IPS-11a (cell line): ENCODE results near the gene ZNF385C.

Source experiments
- H3K4me3 ChIP-seq: one replicate; pipeline ENCODE4 v1.5.1; 2013; ENCODE audit warnings: low read depth, low read length, control low read depth

Gene ZNF385C

DNA sequence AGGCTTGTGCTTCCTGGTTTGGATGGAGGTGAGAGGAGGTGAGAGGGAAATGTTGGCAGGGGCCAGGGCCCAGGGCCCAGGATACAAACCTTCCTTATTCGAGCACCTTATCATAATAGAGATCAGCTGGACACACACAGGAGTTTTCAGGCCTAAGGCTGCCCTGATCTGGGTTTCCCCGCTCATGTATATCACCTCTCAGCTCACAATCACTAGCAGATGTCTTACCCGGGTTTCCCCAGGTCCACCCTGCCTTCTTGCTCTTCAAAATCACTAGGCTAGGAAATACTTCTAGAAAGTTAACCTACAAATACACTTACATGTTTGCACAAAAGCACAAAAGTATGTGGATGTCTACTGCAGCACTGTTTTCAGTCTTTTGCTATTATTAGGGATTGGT is 28.6 kb upstream of the ZNF385C start:
- H3K4me3 ChIP-seq = no peak overlapping the region

DNA sequence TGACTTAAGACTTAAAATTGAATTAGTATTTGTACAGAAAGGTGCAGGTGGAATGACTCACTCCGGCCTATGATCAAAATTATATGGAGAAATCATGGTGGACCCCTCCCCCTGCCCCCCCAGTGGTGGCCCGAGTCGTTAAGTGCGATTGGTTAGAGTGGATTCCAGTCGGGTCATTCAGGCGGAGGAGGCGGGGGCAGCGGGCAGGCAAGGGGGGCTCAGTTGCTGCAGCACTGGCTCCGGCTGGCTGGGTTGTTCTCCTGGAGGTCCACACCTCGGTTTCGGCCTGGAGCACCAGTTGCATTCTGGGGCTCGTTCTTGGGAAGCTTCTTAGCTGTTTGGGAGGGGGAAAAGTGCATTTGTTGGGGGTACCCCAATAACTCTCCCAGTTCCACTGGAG is 27.3 kb upstream of the ZNF385C start:
- H3K4me3 ChIP-seq = no peak overlapping the region

DNA sequence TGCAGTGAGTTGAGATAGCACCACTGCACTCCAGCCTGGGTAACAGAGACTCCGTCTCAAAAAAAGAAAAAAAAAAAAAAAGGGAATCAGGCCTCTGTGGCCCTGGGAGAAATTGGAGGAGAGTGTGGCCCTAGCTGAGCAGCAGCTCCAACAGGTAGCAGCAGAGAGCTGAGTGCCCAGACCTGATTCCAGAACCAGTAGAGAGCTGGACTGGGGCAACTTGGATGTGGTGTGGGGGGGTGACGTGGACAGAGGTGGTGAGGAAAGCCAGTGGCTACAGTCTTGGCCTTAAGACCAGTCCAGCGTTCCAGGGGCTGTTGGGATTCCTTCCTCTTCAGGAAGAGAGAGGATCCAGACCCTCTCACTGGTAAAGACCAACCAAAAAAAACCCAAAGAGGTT is 26.0 kb upstream of the ZNF385C start:
- H3K4me3 ChIP-seq = no peak overlapping the region

DNA sequence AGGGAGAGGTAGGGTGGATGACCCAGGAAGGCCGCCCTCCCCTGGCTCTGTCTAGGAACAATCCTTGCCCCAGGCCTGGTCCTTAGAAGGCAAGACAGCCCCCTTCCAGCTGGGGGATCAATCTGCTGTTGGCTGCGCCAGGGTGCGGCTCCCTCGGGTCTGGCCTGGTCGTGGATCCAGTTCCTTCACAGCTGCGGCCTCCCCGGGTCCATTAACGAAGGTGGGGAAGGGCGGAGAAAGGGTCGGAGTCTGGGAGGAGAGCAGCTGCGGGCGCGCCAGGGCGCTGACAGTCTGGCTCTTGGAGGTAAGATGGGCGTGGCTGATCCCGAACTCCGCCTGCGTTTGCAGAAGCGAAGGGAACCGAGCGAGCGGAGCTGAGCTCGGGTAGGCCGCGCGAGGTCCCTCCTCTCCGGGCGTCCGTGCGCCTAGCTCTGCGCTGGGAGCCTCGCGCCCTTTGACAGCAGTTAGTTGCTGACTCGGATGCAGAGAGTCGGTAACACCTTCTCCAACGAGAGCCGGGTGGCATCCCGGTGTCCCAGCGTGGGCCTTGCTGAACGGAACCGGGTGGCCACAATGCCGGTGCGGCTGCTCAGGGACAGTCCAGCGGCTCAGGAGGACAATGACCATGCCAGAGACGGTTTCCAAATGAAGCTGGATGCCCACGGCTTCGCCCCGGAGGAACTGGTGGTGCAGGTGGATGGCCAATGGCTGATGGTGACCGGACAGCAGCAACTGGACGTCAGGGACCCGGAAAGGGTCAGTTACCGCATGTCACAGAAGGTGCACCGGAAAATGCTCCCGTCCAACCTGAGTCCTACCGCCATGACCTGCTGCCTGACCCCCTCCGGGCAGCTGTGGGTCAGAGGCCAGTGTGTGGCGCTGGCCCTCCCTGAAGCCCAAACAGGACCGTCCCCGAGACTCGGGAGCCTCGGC is 24.4 kb upstream of the ZNF385C start, which contains the start of gene HSPB9:
Gene HSPB9, plus strand, starts transcription at position 434 of the 933 bp plus-strand sequence. Its CDS starts 47 bp downstream, at position 481.
- no peak within 1 kb of the TSS for H3K4me3 ChIP-seq

DNA sequence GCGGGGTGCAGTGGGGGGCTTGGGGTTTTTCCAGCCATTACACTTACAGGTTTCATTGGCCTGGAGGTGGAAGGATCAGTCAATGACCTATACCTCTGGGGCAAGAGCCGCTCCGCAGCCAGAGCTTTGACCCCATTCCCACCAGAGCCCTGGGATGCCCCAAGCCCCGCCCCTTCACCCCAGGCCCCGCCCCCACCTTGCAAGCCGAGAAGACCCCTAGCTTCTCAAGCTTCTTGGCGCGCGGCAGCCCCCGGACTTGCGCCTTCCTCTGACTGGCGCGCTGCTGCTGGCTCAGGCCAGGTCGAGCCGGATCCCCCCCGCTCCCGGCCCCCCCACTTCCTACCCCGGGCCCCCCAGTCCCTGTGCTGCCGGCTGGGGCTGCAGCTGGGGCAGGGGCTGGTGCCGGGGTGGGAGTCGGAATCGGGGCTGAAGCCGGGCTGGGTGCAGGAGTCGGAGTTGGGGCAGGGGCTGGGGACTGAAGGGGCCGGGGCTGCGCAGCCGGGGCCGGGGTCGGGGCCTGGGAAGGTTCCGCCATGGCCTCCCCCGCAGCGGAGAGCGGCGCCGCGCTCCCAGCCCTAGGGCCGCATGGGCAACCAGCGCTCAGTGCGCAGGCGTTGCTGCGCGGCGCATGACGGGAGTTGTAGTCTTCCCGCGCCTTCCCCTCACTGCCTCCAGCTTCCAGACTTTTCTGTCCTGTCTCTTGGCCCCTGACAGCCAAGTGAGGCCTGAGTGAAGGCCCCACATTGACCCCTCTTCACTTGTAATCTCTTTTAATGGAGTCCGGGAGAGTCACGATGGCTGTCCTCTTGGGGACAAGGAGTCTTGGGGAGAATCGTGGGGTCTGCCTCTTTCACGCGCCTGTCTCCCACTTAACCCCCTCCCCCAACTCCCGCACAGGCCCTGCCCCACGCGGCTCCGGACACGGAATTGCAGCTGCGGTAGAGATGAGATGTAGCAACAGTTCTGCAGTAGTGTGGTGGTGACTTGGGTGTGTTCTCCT is 22.8 kb upstream of the ZNF385C start, which contains the start of gene KAT2A:
Gene KAT2A, minus strand, starts transcription at position 598 of the 1,000 bp plus-strand sequence. Its CDS starts 63 bp downstream, at position 535.
- peak within 1 kb of the TSS; percentile 43 for H3K4me3 ChIP-seq

DNA sequence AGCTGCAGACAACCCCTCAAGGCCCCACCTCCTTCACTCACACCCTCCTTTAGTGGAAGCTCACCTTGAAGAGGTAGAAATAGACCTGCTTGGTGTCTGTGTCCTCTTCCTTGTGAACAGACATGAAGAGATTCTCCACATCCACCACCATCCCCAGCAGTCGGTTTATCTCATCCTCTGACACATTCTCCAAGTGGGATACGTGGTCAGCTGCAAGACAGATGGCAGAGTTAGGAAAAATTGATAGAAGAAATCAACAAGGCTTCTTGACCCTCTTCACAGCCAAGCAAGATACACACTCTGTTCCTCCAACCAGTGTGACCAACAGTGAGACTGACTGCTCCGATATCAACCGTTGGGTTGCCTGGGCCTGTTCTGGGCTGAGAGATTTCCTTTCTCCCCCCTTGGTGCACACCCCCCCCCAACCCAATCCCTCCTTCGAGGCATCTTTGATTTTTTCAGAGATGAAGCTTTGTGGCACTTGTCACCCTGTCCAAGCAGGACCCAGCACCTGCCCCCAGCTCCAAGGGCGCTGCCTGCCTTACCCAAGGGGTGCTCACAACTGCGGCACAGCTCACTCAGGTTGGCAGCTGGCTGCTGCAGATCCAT is 22.0 kb upstream of the ZNF385C start:
- peak overlapping the region; percentile 35 for H3K4me3 ChIP-seq

DNA sequence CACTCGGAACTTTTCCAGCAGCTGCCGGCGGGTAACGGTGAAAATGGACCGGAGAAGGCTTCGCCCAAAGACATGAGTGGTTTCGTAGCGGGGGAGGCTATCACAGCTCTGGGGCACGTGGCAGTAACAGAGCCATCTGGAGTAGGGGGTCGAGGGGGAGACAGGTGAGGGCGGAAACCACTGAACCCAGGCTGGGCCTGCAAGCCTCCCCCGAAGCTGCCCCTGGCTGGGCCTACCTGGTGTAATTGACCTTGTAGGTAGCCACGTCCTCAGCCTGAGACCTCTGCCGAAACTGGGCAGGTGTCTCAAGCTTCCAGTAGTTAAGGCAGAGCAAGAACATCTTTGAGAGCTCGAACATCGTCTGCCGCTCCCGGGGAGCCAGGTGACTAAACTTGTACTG is 21.0 kb upstream of the ZNF385C start:
- H3K4me3 ChIP-seq = no peak overlapping the region

DNA sequence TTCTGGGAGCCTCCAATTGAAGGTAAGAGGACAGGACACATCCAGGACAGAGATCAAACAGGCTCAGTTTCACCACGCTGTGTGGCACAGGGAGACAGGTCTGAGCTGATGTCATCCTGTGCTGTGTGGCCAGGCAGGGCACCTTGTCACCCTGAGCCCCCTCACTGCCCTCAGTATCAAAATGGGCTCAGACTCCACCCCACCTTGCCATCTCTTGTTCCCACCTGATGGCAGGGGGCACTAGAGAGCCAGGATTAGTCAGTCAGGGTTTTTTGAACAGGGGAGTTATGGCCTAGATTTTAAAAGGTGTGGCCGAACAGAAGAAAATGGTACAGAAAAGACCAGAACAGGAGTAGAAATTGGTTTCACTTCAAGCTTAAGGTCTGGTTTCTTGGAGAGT is 20.3 kb upstream of the ZNF385C start:
- no peak overlapping the region for H3K4me3 ChIP-seq

DNA sequence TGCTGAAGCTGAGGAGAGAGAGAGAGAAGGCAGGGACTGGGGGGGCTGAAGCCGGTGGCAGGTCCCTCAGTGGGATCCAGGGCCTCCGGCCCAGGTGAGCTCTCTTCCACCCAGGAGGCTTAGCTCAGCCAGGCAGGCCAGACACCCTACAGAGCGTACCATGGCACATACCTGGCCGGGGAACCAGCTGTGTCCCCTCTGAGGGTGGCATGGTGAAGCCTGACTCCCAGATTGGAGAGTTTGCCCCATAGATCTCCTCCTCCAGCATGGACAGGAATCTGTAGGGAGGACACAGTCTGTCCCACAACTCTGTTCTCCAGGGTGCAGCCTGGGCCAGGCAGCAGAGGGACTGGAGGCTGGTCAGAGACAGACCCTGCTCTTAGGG is 19.8 kb upstream of the ZNF385C start:
- no peak overlapping the region for H3K4me3 ChIP-seq

DNA sequence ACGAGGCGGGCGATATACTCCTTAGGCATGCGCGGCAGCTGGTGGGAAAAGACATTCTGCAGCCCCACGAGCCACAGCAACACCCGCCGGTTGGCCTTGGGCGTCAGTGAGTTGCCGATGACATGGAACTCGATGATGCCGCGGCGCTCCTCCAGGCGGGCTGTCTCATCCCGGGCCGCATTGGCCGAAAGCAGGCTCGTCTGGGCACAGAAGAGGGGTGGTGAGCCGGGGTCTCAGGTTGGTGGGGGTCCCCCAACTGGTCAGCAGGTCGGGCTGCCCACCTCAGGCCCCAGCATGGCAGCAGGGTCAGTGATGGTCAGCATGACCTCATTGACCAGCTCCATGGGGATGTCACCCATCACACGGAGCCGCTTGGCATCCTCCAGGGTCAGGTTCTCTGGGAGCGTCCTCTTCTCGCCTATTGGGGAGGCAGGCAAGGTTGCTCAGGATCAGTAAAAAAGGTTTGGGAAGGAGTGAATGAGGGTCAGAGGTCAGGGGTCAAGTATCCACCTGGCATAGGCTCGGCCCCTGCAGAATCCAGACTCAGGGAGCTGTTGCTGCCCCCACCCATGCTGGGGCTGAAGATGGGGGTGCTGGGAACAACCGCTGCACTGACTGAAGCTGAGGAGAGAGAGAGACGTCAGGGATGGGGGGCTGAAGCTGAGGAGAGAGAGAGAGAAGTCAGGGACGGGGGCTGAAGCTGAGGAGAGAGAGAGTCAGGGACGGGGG is 19.3 kb upstream of the ZNF385C start:
- H3K4me3 ChIP-seq = no peak overlapping the region

DNA sequence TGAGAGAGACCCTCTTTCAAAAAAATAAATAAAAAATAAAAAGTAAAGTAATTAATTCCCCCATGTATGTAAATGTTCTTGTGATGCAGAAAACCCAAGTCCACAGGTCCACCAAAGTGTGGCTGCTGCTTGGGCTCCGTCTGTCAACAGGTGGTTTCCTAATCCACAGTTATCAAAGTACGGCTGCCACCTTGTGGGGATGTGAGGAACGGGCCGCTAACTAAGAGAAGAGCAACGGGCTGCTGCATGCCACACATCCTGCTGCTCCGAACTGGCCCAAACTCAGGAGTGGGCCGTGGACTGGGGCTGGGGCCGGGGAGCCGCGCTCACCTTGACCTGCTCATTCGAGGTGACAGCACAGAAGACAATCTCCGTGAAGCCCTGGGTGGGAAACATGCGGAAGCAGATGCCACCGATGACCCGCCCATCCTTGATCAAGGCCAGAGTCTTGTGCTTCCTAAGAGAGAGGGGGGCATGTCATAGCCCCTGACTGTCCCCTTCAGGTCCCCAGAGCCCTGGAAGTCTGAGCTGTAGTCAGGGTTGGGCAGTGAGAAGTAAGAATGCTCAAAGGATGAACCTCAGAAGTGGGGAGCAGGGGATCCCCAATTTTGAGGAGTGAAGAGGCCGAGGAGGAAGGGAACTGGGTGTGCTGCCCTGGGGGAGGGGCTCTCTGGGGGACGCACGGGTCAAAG is 18.6 kb upstream of the ZNF385C start:
- no peak overlapping the region for H3K4me3 ChIP-seq

DNA sequence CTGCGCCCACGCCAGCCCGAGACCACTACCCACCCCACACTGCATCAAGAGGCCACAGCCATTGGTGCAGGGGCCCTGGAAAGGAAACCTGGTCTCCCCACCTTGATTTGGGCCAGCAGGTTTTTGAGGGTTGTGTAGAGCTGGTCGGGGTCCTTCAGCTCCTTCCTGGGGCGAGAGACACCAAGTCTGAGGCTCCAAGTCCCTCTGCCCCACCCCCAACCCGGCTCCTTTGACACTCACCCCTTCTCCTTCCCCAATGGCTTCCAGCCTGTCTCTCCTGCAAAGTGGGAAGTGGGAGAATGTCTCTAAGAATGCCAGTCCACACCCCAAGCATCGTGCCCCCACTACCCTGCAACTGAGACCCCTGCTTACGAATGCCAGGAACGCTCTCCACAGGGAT is 15.8 kb upstream of the ZNF385C start:
- H3K4me3 ChIP-seq = no peak overlapping the region

DNA sequence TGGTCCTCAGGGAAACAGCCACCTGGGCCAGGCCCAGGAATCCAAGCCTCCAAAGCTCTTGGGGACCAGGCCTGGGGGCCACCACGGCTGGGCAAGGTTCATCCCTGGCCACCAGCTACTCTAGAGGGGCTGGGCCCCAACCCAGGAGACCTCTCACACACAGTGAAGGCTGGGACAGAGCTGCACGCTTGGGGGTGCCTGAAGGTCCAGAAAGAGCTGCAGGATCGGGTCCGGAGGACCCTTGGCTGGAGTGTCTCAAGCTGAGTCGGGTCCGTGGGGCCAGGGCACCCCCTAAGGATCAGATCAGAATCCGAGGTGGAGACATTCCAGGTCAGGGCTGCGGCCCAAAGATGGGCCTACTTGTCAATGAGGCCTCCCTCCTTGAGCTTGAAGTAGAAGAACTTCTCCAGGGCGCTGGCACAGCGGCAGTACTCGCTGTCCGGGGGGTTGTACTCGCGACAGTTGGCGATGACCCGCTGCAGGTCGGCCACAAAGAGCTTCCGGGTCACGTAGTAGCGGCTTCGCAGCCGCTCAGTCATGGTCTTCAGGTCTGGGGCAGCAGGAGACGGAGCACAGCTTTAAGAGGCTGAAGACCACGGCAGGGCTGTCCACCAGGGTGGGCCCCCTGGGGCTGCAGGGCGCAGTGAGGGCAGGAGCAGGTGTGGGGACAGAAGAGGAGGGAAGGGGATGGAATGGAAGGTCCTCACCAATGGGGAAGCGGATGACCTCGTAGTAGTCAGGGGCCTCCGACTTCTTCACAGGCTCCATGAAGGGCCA is 15.2 kb upstream of the ZNF385C start:
- H3K4me3 ChIP-seq = no peak overlapping the region

DNA sequence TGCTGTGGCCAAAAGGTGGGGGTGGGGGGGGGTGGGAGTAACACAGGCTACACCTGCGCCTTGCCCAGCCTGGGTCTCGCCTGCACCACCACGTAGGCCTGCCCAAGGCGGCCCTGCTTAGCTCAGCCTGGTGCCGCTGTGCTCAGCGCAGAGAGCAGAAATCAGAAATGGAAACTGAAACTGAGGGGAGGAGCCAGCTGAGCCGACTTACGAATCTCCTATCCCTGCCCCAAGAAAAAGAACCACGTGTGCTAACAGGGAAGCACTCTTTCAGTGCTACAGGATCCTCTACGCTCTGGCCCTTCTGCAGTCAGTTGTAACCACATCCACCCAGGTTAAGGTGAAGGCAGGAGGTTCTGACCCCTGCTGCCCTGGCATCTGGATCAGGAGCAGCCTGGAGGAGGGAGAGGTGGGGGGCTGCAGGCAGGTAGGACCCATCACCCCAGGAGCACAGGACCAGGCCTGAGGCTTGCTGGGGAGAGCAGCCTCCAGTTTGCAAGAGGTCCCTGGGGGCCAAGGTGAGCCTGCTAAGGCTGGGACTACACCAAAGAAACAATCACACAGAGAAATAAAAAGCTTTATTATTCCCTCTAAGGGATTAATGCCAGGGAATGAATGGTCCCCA is 14.4 kb upstream of the ZNF385C start, which contains the start of gene DHX58:
Gene DHX58, minus strand, starts transcription at position 163 of the 625 bp plus-strand sequence. CDS start 822 bp downstream, outside the sequence.
- H3K4me3 ChIP-seq = no peak within 1 kb of the TSS

DNA sequence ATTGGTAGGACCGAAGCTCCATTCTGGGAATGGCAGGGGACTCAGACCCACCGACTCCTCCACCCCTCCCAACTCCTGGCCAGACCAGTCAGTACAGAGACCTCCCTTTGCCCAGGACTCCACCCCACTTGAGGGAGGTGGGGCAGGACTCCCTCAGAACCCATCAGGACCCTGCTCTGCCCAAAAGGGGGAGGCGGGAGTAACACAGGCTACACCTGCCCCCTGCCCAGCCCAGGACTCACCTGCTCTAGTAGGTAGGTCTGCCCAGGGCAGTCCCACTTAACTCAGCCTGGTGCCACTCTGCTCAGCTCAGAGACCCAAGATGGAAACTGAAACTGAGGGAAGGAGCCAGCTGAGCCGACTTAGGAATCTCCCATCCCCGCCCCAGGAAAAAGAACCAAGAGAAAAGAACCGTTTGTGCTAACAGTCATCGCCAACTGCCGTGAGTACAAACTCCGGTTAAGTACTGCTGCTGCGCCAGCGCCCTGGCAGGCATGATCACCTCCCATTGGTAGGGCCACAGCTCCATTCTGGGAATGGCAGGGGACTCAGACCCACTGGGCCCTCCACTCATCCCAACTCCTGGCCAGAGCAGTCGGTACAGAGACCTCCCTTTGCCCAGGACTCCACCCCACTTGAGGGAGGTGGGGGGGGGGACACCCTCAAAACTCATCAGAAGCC is 13.7 kb upstream of the ZNF385C start:
- H3K4me3 ChIP-seq = no peak overlapping the region

DNA sequence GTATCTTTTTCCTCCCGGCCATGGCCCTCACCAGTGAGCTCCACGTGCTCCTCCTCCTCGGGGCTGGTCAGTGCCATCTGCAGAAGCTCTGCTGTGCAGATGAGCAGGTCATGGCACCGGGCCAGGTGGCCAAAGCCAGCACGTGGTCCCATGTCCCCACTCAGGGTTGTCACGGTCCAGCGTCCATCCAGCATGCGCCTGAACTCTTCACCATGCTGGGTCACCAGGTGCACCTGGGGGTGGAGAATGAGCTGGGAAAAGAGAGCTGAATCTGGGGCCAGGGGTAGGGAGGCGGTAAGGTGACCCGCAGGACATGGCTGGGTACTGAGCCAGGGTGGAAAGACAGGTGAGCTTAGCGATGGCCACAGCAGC is 13.0 kb upstream of the ZNF385C start:
- no peak overlapping the region for H3K4me3 ChIP-seq

DNA sequence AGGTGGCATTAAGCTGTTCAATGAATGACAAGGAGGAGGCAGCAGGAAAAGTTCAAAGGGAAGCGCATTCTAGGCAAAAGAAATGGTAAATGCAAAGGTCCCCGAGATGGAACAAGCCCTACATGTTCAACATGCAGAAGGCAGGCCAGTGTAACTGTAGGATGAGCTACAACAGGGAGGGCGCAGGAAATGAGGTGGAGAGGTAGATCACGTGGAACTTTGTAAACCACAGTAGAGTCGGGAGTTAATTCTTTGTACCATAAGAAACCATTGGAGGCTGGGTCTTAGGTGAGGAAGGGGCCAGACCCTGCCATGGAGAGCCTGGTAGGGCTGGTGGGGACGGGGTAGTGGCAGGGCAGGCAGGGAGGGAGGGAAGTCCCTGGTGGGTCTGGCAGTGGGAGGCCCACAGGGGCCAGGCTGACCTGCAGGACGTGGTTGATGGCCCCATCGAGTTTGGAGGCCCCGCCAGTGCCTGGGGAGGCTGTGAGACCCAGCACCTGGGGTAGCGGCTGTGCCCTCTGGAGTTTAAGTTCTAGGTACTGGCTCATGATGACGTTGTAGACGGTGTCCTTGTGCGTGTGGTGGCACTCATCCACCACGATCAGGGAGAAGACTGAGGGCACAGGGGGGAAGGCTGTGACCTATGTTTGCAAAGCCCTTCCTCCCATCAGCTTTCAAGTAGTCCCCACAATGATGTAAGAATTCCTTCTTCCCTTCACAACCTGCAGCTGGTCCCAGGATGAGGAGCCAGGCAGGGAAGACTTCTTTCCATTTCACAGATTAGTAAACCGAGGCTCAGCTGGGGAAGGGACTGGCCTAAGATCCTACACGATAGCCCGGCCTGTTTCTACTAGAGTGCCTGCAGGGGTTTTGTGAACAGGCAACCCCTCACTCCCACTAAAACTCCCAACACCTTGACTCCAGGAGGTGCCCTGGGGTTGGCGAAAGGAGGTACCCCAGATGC is 12.3 kb upstream of the ZNF385C start:
- no peak overlapping the region for H3K4me3 ChIP-seq
